Right cardiac atrium (tissue), 5 donors: ENCODE data around the gene OR9Q1. TPM values are rescaled to one million over a fixed set of nuclear protein-coding genes. Genes with fewer than 3 reads are reported as not detected.
"Not testable (repeated sequence)": the region's sequence is repeated elsewhere in the genome, so short reads cannot be mapped to it uniquely, and the experiment has no call there.

Experiments used
- ATAC-seq, 2 donors: fragments of 200-7000 bp; cut with Tn5 transposase; one replicate each; pipeline versions ENCODE4 v1.8.0 to v1.9.1; 2020; ENCODE audit warnings: moderate library complexity in 2 of 2, mild to moderate bottlenecking in 1 of 2
- DNase-seq, 3 donors: peaks; one replicate each; pipeline ENCODE4 v3.0.0-alpha.2; 2020
- H3K27ac ChIP-seq: one replicate; pipeline ENCODE4 v1.5.1; 2013; ENCODE audit warnings: mild to moderate bottlenecking, low read length, control low read depth, moderate library complexity
- H3K27me3 ChIP-seq: one replicate; pipeline ENCODE4 v1.6.1; 2013; ENCODE audit not compliant: control insufficient read depth, insufficient read depth
- H3K4me1 ChIP-seq: one replicate; pipeline ENCODE4 v1.6.1; 2013; ENCODE audit warnings: low read length; ENCODE audit not compliant: control insufficient read depth, insufficient read depth
- H3K4me3 ChIP-seq: one replicate; pipeline ENCODE4 v1.5.1; 2013; ENCODE audit warnings: low read length, control low read depth
- H3K9me3 ChIP-seq: one replicate; pipeline ENCODE4 v1.6.1; 2013; ENCODE audit warnings: low read length; ENCODE audit not compliant: control insufficient read depth
- WGBS: extraction: QIAGEN DNeasy Blood & Tissue Kit; methylation state at CpG from one replicate; pipeline ENCODE4 v1.1.7; 2013; 5-methylcytosine and 5-hydroxymethylcytosine counted together
- intact Hi-C, 4 donors: fragments of 100-400 bp; cut with DNase I; formaldehyde crosslinking; loops; one replicate each; pipeline versions ENCODE4 v1.11.0 to v1.14.0; 2022 to 2023
- long read RNA-seq, 4 donors: library from polyadenylated mRNA; unstranded; transcript quantifications; one replicate each; pipeline ENCODE4 v2.0.0, GENCODE V29; 2020 to 2021
- polyA plus RNA-seq: library from polyadenylated mRNA; stranded (reverse); fragments of 200-250 nt; gene quantifications from one replicate; pipeline ENCODE4 v1.2.3, GENCODE V29; 2013
- total RNA-seq, 4 donors: library from RNA; stranded (reverse); fragmentation: NEBNext Ultra II Directional; extraction: Animal tissue kit (Norgen Biotek cat#: 25700); gene quantifications; one replicate each; pipeline ENCODE4 v1.2.1, GENCODE V29; 2021
- donor health status: healthy with polysubstance abuse.
- donor health status: DM: no; HTN: yes; CAD: no.
- donor health status: DM: no; HTN: no; CAD: no.
- donor health status: DM: no; HTN: yes; CAD: no; lungs with severe emphysema.
- donor health status: DM: yes; HTN: yes; CAD: no.

The OR9Q1 gene
- total RNA-seq (not detected), polyA plus RNA-seq (not detected)
- long read RNA-seq, donor 1, result 0 reads
- long read RNA-seq, donor 2, result 0 reads
- long read RNA-seq, donor 3, result 0 reads
- long read RNA-seq, donor 4, result 0 reads

DNA sequence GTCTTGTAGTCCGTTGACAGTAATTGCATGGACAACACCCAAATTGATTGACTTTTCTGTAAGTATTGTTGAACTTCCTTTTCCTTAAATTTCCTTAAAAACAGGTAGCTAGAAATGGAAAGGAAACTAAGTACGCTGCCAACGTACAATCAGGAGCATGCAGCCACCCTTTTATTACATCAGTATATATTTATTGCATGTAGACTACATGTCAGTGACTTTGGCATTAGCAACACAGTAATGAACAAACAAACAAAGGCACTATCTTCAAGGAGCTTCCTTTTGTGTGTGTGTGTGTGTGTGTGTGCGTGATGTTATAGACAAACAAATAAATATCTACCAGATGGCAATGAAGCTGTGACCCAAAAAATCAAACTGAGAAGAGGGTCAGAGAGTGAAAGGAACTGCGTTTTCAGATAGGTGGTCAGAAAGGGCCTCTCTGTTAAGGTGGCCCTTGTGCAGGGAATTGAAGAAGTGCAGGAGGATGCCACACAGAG, at the start of gene OR9Q1:
TSS of gene OR9Q1 (plus strand) at position 447 of the 497 bp plus-strand sequence. CDS start 155,564 bp downstream, outside the sequence.
- peaks cover 5% of the 10 kb centered on the region for H3K4me1 ChIP-seq
- peak within 1 kb of the TSS; percentile 90 for H3K27ac ChIP-seq
- H3K27me3 ChIP-seq, result no peaks in the 10 kb centered on the region
- intact Hi-C loops, result no loop called here
- WGBS, result 64% methylated on average over 5 of the region's 5 CpGs
- H3K9me3 ChIP-seq, result no peaks in the 10 kb centered on the region
- ATAC-seq (no peak), DNase-seq (no peak)
- H3K4me3 ChIP-seq, result no peak within 1 kb of the TSS

DNA sequence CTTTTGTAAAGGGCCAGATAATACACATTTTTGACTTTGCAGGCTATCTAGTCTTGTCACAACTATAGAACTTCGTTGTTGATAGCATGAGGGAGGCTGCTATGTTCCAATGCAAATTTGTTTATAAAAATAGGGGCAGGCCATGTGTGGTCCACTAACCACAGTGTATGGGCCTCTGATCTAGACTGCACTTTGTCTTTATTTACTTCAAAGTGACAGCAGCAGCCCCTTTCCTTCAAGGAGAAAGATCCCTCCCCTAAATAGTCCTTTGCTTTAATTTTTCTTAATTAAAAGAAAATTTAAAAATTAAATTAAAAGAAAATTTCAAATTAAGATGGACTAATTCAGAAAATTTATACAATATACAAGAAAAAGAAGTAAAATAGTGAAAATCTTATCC, 49.5 kb upstream of the OR9Q1 start:
- no peak for ATAC-seq
- Histone ChIP-seq H3K4me1 (no peaks in the 10 kb centered on the region), H3K9me3 (no peaks in the 10 kb centered on the region), H3K4me3 (no peak overlapping the region), H3K27me3 (no peaks in the 10 kb centered on the region), H3K27ac (no peak overlapping the region)
- DNase-seq, result no peak
- WGBS, result 48% methylated on average over 1 of the region's 1 CpG
- intact Hi-C loops, result no loop called here

- Histone ChIP-seq H3K4me1 (no peaks in the 10 kb centered on the region), H3K9me3 (no peaks in the 10 kb centered on the region), H3K27ac (no peak overlapping the region), H3K27me3 (no peaks in the 10 kb centered on the region), H3K4me3 (no peak overlapping the region)
- DNase-seq (no peak), ATAC-seq (peak in 1 of 2 donors; percentile 52)
- 72% methylated on average over 15 of the region's 15 CpGs for WGBS
- intact Hi-C loops, result no loop called here
Observed at GRCh38 chr11:57974848-57975601, 48.7 kb upstream of the OR9Q1 start.

GRCh38 chr11:57977709-57978108, 46.0 kb upstream of the OR9Q1 start:
- Histone ChIP-seq H3K4me1 (no peaks in the 10 kb centered on the region), H3K4me3 (no peak overlapping the region), H3K27me3 (no peaks in the 10 kb centered on the region), H3K9me3 (no peaks in the 10 kb centered on the region), H3K27ac (no peak overlapping the region)
- WGBS, result 36% methylated on average over 2 of the region's 2 CpGs
- ATAC-seq, result no peak
- DNase-seq, result no peak
- intact Hi-C loops, result no loop called here

DNA sequence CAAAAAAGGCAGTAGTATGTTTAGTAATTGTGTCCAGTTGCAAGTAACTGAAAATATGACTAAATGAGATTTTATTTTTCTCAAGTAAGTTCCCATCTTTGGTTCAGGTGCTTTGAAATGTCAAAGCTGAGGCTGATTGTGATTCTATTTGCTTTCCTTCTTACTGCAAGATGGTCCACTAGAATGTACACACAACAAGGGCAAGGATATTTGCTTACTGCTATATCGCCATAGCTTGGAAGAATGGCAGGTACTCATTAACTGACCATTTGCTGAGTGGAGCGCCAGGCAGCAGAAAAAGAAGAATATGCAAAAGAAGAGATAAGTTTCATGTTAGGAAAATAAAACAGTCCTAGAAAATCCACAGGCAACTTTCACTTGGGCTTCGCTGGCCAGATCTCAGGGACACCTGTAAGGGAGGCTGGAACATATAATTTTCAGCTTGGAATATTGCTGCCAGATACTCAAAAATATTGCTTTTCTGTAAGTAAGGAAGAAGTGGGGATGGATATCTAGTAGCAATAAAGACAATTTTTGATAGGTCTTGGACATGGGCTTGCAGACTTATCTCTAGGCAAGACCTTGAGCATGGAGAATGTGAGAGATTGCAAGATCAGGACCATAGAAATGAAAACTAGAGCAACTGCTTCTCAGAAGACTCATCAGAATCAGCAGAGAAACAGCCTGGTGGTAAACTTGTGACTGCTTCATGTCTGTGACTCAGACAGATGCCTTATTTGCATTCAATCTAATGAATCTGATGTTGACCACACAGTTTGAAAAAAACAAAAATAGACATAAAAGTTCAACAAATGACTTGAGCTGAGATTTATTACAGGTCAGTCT, 44.8 kb upstream of the OR9Q1 start:
- ATAC-seq (no peak), DNase-seq (no peak)
- Histone ChIP-seq H3K27ac (no peak overlapping the region), H3K27me3 (no peaks in the 10 kb centered on the region), H3K4me3 (no peak overlapping the region), H3K9me3 (no peaks in the 10 kb centered on the region), H3K4me1 (no peaks in the 10 kb centered on the region)
- intact Hi-C loops, result no loop called here
- WGBS, result 97% methylated on average over 3 of the region's 3 CpGs

- Histone ChIP-seq H3K27ac (no peak overlapping the region), H3K4me3 (no peak overlapping the region), H3K9me3 (no peaks in the 10 kb centered on the region), H3K4me1 (no peaks in the 10 kb centered on the region), H3K27me3 (no peaks in the 10 kb centered on the region)
- ATAC-seq, result no peak
- intact Hi-C loops, result no loop called here
- no peak for DNase-seq
- WGBS, result 93% methylated on average over 1 of the region's 1 CpG
Observed at GRCh38 chr11:57979532-57980079, 44.1 kb upstream of the OR9Q1 start.

DNA sequence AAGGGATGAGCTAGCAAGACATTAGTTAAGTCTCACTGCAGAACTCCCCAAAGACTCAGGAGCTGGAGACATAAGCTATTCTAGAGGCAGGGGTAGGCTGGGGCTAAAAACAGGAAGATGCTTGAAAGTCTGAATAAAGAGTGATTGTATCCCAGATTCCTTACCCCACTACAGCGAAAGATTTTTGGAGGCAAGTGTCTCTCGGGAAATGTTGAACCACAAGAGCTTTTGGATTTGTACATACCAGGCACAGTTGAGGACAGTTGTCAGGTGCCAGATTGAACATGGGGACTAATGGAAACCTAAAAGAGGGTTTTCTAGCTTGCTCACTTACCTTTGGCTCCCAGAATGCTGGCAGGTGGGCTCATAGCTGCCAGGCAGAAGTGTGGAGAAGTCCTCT, 43.5 kb upstream of the OR9Q1 start:
- ATAC-seq, result no peak
- WGBS, result 76% methylated on average over 2 of the region's 2 CpGs

DNA sequence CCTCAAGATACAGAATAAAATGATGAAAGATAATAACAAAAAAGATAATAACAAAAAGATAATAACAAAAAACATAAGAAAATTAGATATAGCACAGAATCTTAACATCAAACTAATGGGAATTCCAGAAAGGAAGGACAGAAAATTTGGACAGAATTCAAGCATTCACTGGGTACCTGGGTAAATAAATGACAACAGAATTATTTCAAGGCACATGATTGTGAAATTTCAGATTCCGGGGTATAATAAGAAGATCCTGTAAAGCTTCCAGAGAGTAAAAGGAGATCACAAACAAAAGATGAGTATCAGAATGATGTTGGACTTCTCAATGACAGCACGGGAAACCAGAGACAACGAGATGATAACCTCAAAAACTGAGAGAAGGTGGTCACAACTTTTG, 42.1 kb upstream of the OR9Q1 start:
- no peak overlapping the region for H3K4me3 ChIP-seq
- WGBS, result 64% methylated on average over 3 of the region's 3 CpGs
- H3K9me3 ChIP-seq, result no peaks in the 10 kb centered on the region
- no peak for DNase-seq
- ATAC-seq, result no peak
- H3K4me1 ChIP-seq, result no peaks in the 10 kb centered on the region
- no peaks in the 10 kb centered on the region for H3K27me3 ChIP-seq
- intact Hi-C loops, result no loop called here
- no peak overlapping the region for H3K27ac ChIP-seq

More for the DNA sequence above, 43.5 kb upstream of the OR9Q1 start:
- no peak for DNase-seq
- intact Hi-C loops, result no loop called here
- Histone ChIP-seq H3K27me3 (no peaks in the 10 kb centered on the region), H3K9me3 (no peaks in the 10 kb centered on the region), H3K4me3 (no peak overlapping the region), H3K27ac (no peak overlapping the region), H3K4me1 (no peaks in the 10 kb centered on the region)

DNA sequence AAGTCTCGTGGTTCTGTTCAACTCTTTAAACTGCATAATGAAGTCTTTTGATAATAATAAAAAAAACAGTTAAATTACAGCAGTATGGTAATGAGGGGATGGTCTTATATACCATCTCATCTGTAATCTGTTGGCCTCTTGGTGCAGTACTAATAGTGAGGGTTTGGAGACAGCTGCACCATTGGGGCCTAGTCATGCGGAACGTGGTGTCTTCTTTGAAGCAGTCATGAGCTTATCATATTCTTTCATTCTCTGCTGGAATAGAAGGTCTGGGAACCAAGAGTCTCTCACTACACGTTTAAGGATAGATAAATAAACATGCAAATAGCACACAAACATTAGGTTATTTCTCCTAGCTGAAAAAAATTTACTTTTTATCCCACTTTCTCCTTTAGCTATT, 40.9 kb upstream of the OR9Q1 start:
- DNase-seq (no peak), ATAC-seq (no peak)
- H3K27ac ChIP-seq, result no peak overlapping the region
- H3K4me3 ChIP-seq, result no peak overlapping the region
- no peaks in the 10 kb centered on the region for H3K27me3 ChIP-seq
- WGBS, result 52% methylated on average over 4 of the region's 4 CpGs
- intact Hi-C loops, result no loop called here
- H3K9me3 ChIP-seq, result no peaks in the 10 kb centered on the region
- H3K4me1 ChIP-seq, result no peaks in the 10 kb centered on the region

DNA sequence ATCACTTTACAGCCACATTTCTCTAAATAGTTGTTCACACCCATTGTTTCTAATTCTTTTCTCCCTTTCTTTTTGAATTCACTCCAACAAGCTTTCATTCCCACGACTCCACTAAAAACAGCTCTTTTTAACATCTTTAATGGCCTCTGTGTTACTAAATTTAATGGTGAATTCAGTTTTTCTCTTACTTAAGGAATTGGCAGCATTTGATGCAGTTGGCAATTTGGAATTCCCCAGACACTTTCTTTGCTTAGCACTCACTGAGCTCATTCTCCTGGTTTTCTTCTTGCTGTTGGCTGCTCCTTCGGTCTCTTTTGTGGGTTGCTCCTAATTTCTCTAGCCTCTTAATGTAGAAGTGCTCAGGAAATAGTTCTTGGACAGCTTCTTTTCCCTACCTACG, 40.5 kb upstream of the OR9Q1 start:
- intact Hi-C loops, result no loop called here
- no peak overlapping the region for H3K27ac ChIP-seq
- no peaks in the 10 kb centered on the region for H3K4me1 ChIP-seq
- no peak overlapping the region for H3K4me3 ChIP-seq
- WGBS, result 42% methylated on average over 3 of the region's 3 CpGs
- no peaks in the 10 kb centered on the region for H3K27me3 ChIP-seq
- DNase-seq, result no peak
- peak in 1 of 2 donors; percentile 41 for ATAC-seq
- H3K9me3 ChIP-seq, result no peaks in the 10 kb centered on the region

DNA sequence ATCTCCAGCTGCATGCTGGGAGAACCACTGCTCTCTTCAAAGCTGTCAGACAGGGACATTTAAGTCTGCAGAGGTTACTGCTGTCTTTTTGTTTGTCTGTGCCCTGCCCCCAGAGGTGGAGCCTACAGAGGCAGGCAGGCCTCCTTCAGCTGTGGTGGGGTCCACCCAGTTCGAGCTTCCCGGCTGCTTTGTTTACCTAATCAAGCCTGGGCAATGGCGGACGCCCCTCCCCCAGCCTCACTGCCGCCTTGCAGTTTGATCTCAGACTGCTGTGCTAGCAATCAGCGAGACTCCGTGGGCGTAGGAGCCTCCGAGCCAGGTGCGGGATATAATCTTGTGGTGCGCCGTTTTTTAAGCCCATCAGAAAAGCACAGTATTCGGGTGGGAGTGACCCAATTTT, 24.2 kb upstream of the OR9Q1 start:
- H3K4me3 ChIP-seq, ATAC-seq, DNase-seq, H3K9me3 ChIP-seq, H3K27ac ChIP-seq, H3K4me1 ChIP-seq, intact Hi-C loops, H3K27me3 ChIP-seq: not testable (repeated sequence)
- WGBS, result 74% methylated on average over 13 of the region's 13 CpGs
